KBM-7 (cell line): ENCODE measurements around the gene SKAP1.
A peak's percentile ranks its signal among the peaks of the same experiment; 100 is the strongest.

Experiments used
- DNase-seq: peaks from one replicate; pipeline ENCODE4 v3.0.0-alpha.2; 2015
- in situ Hi-C: fragments of 300-500 bp; cut with MboI; formaldehyde crosslinking; loops from 2 replicates; pipeline ENCODE4 v1.14.3; 2020; ENCODE audit warnings: low sequenced_read_pairs, low pct_unique_long_range_greater_than_20kb, mixed read lengths

The SKAP1 gene

GRCh38 chr17:48429638-48430586 is at the start of gene SKAP1:
Gene SKAP1 (minus strand): TSS chr17:48430214.
- in situ Hi-C loops = no loop called here
- no peak for DNase-seq

GRCh38 chr17:48479014-48479402 is 49.0 kb upstream of the SKAP1 start:
- DNase-seq = peak; percentile 49
- in situ Hi-C loops = no loop called here

GRCh38 chr17:48478224-48479013 is 48.4 kb upstream of the SKAP1 start:
- peak; percentile 97 for DNase-seq
- in situ Hi-C loops = no loop called here

- in situ Hi-C loops = no loop called here
- DNase-seq = no peak
Observed at GRCh38 chr17:48477221-48477620, 47.2 kb upstream of the SKAP1 start.

GRCh38 chr17:48472411-48473281 is 42.6 kb upstream of the SKAP1 start:
- no peak for DNase-seq
- in situ Hi-C loops = no loop called here

- no peak for DNase-seq
Observed at GRCh38 chr17:48471817-48472410, 41.9 kb upstream of the SKAP1 start.

GRCh38 chr17:48470388-48471034 is 40.5 kb upstream of the SKAP1 start:
- in situ Hi-C loops = no loop called here

More at GRCh38 chr17:48471817-48472410, 41.9 kb upstream of the SKAP1 start:
- in situ Hi-C loops = no loop called here

GRCh38 chr17:48469227-48469626 is 39.2 kb upstream of the SKAP1 start:
- in situ Hi-C loops = no loop called here
- DNase-seq = no peak

More at GRCh38 chr17:48470388-48471034, 40.5 kb upstream of the SKAP1 start:
- DNase-seq = no peak

GRCh38 chr17:48468299-48468698 is 38.3 kb upstream of the SKAP1 start:
- DNase-seq = no peak
- in situ Hi-C loops = no loop called here

- in situ Hi-C loops = no loop called here
- no peak for DNase-seq
Observed at GRCh38 chr17:48465884-48466283, 35.9 kb upstream of the SKAP1 start.

- in situ Hi-C loops = no loop called here
Observed at GRCh38 chr17:48463526-48463925, 33.5 kb upstream of the SKAP1 start.

GRCh38 chr17:48462946-48463345 is 32.9 kb upstream of the SKAP1 start:
- in situ Hi-C loops = no loop called here
- no peak for DNase-seq

More at GRCh38 chr17:48463526-48463925, 33.5 kb upstream of the SKAP1 start:
- no peak for DNase-seq

- in situ Hi-C loops = no loop called here
- DNase-seq = peak; percentile 40
Observed at GRCh38 chr17:48460052-48460451, 30.0 kb upstream of the SKAP1 start.

- in situ Hi-C loops = no loop called here
Observed at GRCh38 chr17:48459070-48459844, 29.2 kb upstream of the SKAP1 start.

GRCh38 chr17:48457080-48457836 is 27.2 kb upstream of the SKAP1 start:
- in situ Hi-C loops = no loop called here
- DNase-seq = peak; percentile 80

More at GRCh38 chr17:48459070-48459844, 29.2 kb upstream of the SKAP1 start:
- no peak for DNase-seq

GRCh38 chr17:48456589-48456988 is 26.6 kb upstream of the SKAP1 start:
- in situ Hi-C loops = no loop called here
- no peak for DNase-seq

- in situ Hi-C loops = no loop called here
- DNase-seq = no peak
Observed at GRCh38 chr17:48455791-48456190, 25.8 kb upstream of the SKAP1 start.
